HG02610 (cell line): ENCODE data around the gene C17orf58.
"Not testable (repeated sequence)": the region's sequence is repeated elsewhere in the genome, so short reads cannot be mapped to it uniquely, and the experiment has no call there.

ENCODE experiments used
- ATAC-seq: cut with Tn5 transposase; IDR thresholded peaks from one replicate; pipeline ENCODE4 v1.9.1; 2021; ENCODE audit warnings: mild to moderate bottlenecking, moderate library complexity; ENCODE audit not compliant: unreplicated experiment

Gene C17orf58

GRCh38 chr17:67996301-67997171, at the start of gene C17orf58:
TSS of gene C17orf58 (minus strand) at chr17:67996469. CDS start at chr17:67996198, 271 bp downstream.
- ATAC-seq: not testable (repeated sequence)

- ATAC-seq: no peak
Observed at GRCh38 chr17:68036304-68037147, 40.3 kb upstream of the C17orf58 start.

GRCh38 chr17:68035523-68036303, 39.4 kb upstream of the C17orf58 start, which contains the start of gene KPNA2:
TSS of gene KPNA2 (plus strand) at chr17:68035735. CDS start at chr17:68037133, 1,398 bp downstream.
- peak; percentile 92 for ATAC-seq

- ATAC-seq: peak; percentile 88
Observed at GRCh38 chr17:68035131-68035522, 38.9 kb upstream of the C17orf58 start.

DNA sequence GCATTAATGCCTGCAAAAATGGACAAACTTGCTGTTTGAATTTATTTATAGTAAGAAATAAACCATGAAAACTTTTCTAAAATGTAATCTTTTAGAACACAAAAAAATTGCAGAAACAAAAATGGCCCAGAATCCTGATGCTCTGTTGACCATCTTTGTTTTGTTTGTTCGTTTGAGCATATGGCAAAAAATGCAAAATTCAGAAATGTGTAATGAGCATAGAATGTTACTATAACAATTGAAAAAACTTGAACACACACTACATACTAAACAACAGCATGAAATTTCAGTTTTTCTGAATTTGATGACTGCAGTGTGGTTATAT, 38.1 kb upstream of the C17orf58 start:
- ATAC-seq: no peak

GRCh38 chr17:68033636-68034451, 37.6 kb upstream of the C17orf58 start:
- ATAC-seq: no peak

- ATAC-seq: no peak
Observed at GRCh38 chr17:68029512-68030215, 33.4 kb upstream of the C17orf58 start.

- ATAC-seq: not testable (repeated sequence)
Observed at GRCh38 chr17:68022547-68022946, 26.3 kb upstream of the C17orf58 start.

DNA sequence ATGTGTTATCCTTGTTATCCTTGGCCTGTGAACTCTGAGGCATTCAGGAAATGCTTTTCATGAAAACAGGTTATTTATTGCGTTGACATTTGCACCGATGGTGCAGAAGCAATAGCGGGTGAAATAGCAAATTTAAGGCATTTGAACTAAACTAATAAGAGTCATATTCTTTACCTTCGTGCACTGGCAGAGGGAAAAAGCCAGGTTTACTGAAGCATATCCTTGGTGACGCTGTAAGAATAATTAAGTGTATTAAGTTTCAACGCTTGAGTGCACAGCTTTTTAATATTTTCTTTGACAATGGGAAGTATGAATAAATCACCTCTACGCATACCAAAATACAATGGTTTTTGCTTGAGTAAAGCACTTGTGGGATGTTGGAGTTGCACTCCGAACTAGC, 25.7 kb upstream of the C17orf58 start:
- ATAC-seq: no peak

- ATAC-seq: not testable (repeated sequence)
Observed at GRCh38 chr17:68020791-68021190, 24.5 kb upstream of the C17orf58 start.

- peak; percentile 1 for ATAC-seq
Observed at GRCh38 chr17:68020409-68020756, 24.1 kb upstream of the C17orf58 start.

DNA sequence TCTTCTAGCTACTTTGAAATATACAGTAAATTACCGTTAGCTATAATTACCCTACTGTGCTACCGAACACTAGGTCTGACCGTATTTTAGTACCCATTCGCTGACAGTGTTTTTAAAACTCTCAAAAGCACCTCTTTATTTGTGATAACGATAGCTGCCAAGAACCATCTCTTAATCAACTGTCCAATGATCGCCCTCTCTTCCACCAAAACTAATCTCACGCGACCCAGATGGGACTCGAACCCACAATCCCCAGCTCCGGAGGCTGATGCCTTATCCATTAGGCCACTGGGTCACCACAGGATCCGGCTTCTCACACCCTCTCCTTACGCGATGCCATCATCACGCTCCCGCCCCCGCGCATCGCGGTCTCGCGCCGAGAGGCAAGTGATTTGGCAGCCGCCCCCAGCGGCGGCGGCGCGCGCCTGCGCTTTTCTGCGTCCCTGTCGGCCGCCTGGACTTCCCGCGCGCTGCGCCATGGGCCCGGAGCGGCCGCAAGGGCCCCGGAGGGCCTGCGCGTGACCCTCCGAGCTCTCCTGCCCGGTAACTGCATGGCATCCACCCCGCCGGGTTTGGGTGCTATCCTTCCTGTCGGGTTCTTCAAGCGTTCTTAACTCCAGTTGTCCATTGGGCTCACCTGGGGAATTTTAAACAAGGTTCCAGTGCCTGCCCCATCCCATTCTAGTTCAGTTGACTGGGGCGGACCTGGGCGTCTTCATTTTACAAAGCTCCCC, 23.6 kb upstream of the C17orf58 start:
- ATAC-seq: peak; percentile 89

DNA sequence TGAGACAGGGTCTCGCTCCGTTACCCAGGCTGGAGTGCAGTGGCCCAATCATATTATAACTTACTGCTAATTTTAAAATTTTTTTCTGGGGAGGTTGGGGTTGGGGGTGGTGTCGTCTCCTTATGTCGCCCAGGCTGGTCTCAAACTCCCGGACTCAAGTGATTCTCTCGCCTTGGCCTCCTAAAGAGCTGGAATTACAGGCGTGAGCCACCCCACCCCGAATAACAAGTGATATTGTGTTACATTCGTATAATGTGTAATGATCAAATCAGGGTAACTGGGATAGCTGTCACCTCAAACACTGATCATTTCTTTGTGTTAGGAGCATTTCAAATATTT, 23.0 kb upstream of the C17orf58 start:
- no peak for ATAC-seq

DNA sequence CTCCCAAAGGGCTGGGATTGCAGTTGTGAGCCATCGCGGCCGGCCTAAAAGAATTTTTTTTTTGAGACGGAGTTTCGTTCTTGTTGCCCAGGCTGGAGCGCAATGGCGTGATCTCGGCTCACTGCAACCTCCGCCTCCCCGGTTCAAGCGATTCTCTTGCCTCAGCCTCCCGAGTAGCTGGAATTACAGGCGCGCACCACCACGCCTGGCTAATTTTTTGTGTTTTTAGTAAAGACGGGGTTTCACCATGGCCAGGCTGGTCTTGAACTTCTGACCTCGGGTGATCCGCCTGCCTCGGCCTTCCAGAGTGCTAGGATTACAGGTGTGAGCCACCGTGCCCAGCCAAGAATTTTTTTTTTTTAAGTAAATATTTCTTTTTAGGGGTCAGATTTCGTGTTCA, 22.2 kb upstream of the C17orf58 start:
- not testable (repeated sequence) for ATAC-seq

DNA sequence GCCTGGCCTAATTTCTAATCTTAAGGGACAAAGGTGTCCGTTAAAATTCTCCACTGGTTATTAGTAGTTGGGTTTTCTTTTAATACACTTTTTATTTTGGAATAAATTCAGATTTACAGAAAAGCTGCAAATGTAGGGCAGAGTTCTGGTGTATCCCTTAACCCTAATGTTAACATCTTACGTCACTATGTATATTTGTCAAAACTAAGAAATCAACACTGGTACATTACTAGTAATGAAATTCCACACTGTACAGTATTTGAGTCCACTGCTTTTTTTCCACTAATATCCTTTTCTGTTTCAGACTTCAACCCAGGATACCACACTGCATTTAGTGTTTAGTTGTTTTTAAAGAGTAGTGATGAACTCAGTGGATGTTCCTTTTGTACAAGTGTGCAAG, 20.6 kb upstream of the C17orf58 start:
- ATAC-seq: no peak

- ATAC-seq: no peak
Observed at GRCh38 chr17:68015081-68015723, 18.9 kb upstream of the C17orf58 start.

DNA sequence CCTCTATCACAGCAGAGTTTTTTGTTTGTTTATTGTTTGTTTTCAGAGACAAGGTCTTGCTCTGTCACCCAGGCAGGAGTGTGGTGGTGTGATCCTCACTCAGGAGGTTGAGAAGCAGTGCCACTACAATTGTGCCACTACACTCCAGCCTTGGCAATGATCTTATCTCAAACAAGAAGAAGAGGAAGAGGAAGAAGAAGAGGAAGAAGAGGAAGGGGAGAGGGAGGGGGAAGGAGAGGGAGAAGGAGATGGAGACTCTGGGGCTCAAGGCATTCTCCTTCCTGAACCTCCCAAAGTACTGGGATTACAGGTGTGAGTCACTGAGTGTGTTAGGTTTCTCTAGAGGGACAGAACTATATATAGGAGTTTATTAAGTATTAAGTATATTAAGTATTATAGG, 17.1 kb upstream of the C17orf58 start:
- ATAC-seq: no peak

- ATAC-seq: peak; percentile 46
Observed at GRCh38 chr17:68011199-68011665, 15.0 kb upstream of the C17orf58 start.
